Activated CD8-positive, alpha-beta memory T cell treated with anti-CD3 and anti-CD28 coated beads, Interleukin-2, amount 50 U/mL, for 48 hours (primary cell): Measurements from ENCODE around the gene CAPN13.

Experiments used
- DNase-seq: peaks from one replicate; pipeline ENCODE4 v3.0.0-alpha.2; 2020

The CAPN13 gene

DNA sequence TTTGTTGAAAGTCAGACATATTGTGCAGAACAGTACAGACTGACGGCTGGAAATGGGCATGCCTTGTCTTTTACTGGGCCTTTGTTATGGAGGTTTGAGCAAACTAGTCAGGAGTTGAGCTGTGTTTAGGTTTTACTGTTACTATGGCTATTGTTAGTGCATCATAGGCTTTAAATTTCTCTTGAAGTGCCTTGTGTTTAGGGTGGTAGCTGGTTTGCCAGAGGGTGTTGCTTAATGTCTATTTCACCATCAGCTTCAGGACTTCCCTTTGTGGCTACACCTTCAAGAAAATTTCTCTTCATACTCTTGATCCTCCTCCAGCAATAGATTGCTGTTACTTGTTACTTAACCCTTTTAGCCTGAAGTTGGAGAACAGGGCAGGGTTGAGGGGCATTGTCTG lies 104.6 kb downstream of the CAPN13 start:
- DNase-seq = no peak

DNA sequence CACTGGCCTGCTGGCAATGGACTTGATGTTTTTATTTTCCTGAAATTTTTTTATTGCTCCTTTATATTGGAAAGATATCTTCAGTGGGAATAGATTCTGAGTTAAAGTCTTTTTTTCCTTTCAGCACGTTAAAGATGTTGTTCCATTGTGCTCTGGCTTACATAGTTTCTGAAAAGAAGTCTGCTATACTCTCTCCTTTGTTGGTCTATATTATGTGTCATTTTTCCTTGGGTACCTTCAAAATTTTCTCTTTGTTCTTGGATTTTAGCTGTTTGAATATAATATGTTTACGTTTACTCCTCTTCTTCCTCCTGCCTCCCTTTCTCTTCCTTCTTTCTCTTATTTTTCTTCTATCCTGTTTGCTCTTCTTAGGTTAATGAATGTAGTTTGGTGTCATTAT lies 105.5 kb downstream of the CAPN13 start:
- DNase-seq = no peak

DNA sequence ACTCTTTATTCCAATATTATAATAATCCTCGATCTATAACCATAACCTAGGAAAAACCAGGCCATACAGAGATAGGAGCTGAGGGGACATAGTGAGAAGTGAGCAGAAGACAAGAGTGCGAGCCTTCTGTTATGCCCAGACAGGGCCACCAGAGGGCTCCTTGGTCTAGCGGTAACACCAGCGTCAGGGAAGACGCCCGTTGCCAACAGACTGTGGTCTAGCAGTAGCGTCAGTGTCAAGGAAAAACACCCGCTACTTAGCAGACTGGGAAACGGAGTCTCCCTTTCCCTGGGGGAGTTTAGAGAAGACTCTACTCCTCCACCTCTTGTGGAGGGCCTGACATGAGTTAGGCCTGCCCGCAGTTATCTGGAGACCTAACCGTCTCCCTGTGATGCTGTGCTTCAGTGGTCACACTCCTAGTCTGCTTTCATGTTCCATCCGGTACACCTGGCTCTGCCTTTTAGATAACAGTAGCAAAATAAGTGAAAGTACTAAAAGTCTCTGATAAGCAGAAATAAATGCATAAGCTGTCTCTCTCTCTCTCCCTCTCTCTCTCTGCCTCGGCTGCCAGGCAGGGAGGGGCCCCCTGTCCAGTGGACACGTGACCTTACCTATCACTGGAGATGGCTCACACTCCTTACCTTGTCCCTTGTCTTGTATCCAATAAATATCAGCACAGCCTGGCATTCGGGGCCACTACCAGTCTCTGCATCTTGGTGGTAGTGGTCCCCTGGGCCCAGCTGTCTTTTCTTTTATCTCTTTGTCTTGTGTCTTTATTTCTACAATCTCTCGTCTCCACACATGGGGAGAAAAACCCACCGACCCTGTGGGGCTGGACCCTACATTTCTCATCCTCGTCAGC lies 109.8 kb downstream of the CAPN13 start:
- peak; percentile 52 for DNase-seq

DNA sequence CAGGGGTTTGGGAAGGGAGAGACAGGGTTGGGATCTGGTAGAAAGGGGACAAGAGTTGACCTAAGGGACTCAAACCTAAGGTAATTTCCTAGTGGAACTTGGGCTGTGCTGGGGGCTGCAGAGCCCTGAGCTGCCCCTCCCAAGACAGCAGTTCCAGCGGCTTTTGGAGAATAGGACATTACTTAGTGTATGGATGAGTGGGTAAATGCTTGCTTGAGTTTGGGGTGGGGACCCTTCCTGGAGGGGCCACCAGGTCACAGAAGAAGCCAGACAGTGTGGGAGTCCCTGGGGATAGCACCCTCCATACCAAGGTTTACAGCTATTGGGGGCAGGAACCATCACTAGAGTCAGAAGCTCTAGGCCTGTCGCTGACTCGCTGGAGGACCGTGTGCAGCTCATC lies 111.5 kb downstream of the CAPN13 start:
- peak; percentile 30 for DNase-seq

DNA sequence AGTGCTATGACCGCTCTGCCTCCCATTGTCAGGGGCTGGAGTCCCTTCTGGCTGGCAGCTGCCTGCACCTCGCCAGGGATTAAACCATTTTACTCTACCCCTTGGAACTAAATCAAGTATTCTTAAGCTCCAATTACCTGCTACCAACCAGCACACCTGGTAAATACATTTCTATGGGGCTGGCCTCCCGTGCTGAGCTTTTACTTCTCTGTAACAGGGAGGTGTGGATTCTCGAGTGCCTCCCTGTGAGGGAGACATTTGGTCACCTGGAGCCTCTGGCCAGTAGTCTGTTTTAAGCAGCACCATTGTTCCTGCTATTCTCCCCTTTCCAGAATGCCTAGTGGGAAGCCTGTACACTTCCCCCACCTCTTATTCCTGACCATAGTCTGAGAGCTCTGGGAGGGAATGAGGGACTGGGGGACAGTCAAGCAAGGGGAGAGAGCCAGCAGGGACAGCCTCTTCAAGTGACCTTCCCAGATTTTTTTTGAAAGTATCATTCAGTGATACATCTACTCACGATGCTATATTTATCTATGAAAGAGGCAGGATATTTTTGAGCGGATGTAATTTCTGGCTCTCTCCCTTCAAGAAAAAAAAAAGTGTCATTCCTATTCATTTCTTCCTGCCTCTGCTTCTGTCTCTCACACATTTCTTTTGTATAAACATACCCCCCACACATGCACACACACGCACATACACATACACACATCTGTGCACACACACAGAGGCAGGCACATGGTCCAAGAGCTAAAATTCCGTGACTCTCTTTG lies 112.8 kb downstream of the CAPN13 start:
- no peak for DNase-seq

DNA sequence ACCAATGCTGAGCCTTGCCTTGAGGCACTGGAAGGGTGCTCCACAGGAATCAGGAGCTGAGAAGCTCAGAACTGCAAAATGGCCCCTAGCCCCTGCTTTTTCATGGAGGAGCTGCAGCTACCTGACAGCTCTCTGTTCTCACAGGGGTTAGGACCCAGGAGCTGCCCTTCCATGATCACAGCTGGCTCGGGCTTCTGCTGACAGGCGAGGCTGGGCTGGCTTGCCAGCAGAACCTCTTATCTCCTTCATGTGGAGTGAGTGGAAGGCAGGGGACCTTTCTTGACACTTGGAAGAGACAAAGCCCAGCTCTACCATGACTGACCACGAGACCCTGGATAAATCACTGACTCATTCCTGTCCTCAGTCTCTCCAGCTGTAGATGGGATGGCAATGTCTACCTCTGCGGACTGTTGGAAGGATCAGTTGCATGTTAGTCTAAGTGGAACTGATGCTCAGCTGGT lies 113.4 kb downstream of the CAPN13 start:
- DNase-seq = peak; percentile 42

DNA sequence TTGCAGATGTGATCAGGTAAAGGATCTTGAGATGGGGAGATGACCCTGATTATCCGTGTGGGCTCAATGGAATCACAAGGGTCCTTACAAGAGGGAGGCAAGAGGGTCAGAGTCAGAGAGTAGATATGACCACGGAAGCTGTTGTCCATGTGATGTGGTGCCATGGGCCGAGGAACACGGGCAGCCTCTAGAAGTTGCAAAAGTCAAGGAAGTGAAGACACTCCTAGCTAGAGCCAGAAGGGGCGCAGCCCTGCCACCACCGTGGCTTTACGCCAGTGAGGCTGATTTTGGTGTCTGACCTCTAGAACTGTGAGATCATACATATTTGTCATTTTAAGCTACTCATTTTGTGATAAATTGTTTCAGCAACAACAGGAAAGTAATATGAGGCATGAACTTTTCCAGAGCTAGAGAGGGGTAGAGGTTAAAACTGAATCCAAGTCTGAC lies 114.4 kb downstream of the CAPN13 start:
- peak; percentile 45 for DNase-seq

DNA sequence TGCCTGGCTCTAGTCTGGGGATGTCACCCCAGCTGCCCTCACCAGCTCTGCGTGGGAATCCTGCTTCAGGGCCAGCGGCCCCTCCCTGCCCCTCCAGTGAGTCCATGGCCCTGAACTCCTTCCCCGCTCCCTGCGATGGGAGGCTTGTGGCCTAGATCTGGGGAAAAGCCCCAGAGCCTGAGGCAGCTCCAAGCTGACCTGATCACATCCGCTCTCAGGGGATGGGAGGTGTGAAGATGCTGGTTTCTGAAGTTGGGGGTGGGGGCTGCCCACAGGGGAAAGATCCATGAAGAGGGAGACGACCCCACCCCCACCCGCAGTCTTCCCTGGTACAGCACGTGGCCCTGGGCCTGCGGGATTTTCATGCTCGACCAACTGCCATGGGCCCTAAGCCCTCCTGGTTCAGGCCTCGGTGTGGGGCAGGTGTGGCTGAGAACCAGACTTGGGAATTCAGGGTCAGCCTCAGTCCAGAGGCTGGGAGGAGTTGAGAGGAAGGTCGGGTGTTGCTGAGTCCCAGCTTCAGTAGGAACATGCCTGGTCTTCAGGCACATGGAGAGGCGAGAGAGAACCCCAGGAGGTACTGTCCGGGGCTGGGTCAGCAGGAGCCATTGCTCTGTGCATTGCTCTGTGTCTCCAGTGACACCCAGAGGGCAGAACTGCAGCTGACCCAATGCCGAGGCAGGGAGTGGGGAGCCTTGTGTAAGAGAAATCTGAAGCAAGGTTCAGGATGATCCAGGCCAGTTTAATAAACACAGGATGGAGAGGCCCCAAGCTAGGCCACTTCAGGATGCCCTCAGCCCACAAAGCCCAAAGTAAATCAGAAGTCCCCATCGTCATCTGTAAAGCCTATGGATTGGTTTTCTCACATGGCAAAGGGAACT lies 115.1 kb downstream of the CAPN13 start:
- peak; percentile 46 for DNase-seq

DNA sequence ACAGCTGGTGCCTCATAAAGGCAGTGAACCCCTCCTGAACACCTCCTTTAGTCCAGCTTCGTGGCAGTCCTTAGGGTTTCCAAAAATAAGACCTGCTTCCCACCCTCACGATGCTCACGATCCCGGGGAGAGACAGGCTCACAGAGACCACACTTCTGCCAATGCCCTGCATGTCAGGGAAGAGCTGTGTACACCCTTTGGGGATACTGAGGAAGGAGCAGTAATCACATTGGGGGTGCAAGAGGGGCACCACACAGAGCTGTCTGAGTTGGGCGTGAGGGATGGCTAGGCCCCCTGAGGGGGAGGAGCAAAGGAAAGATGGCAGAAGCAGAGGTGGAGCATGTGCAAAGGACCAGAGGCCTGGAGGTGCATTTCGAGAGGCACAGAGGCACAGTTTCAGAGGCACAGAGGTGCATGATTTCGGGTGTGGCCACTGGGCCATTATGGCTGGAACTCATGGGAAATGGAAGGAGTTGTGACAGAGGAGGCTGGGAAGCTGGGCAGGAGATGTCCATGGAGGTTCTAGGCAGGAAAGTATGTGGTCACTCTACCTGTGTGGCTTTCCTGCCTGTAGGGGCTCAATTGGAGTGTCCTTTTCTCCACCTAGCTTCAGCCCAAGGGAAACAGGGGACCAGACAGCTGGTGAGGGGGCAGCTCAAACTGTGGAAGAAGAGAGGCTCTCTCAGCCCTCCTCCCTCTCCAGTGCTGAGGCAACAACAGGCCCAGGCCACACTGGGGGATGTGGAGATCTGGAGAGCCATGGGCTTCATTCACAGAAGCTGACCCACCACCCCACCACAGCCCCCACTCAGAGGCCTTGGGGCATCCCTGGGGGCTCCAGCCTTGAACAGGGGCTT lies 115.9 kb downstream of the CAPN13 start:
- DNase-seq = peak; percentile 48

DNA sequence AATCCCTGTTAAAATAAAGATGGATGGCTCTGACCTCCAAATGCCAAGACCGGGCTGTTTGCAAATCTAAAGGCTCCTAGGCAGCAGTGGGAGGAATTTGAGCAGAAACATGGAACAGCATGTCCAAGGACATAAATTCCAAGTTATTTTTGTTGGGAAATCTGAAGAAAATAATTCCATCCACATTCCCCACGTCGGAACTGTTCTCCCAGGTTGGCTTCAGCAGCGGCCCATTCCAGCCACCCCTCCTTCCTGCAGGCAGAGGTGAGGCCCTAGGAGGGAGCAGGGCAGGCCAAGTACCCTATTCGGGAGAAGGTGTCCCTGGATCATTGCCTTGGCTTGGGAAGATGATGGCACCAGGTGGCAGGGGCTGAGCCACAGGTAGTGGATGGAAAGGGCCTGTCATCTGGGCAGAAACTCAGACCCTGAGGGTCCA lies 117.1 kb downstream of the CAPN13 start:
- DNase-seq = peak; percentile 12

DNA sequence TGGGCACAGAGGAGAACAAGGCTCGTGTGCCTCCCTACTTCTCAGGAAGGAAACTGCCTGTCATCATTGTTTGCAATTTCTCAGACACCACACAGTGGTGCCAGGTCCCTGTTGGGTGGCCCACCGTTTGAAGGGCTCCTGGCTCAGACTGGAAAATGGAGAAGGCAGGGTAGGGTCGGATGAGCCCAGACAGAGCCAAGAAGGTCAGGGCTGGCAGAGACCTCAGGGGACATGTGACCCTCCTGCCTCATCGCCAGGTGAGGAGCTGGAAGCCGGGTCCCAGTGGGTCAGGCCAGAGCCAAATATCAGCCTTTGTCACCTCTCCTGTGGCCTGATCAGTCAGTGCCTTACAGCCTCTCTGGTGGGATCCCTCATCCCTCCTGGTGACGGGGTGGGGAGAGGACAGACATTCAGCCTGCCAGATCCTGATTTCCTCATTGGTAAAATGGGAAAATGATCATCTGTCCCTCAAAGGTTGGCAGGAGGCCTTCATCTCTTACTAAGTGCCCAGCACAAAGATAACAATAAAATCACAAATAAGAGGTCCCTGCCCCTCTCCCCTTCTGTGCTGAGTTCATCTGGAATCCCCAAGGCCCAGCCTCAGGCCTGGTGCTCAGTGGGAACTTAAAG lies 117.6 kb downstream of the CAPN13 start:
- DNase-seq = peak; percentile 30

DNA sequence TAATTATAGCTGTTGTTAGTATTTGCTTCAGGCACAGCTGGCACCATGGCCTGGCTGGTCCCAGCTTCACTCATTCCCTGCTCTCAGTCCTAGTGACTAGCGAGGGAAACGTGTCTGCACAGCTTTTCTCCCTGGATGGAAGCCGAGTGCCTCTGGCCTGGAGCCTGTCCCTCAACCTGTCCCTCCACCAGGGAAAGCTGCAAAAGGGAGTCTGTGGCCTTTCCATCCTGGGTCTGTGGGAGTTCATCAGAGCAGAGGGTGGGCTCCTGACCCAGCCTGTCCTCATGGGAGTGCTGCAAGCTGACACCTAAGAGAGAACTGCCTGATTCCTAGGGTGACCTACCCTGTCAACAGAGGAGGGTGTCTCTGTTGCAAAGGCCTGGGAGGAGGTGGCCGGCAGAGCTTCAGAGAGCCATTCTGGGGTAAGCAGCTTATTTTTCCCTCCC lies 118.3 kb downstream of the CAPN13 start:
- peak; percentile 44 for DNase-seq

DNA sequence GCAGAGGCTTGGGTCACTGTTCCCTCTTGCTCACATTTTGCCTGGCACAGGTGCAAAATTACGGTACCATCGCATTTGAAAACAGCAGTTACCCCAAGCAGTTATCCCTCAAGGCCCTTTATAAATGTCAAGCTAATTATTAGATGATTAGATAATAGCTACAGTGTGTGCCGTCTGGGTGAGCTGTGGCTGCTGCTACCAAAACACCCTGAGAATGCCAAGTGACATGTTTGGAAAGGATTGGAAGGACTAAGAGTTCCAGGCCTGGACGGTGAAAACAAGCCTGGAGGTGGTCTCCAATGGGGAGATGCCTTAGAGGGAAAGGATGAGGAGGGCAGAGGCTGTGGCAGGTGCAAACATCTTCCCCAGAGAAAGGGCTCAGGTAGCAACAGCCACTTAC lies 120.6 kb downstream of the CAPN13 start:
- DNase-seq = peak; percentile 15

DNA sequence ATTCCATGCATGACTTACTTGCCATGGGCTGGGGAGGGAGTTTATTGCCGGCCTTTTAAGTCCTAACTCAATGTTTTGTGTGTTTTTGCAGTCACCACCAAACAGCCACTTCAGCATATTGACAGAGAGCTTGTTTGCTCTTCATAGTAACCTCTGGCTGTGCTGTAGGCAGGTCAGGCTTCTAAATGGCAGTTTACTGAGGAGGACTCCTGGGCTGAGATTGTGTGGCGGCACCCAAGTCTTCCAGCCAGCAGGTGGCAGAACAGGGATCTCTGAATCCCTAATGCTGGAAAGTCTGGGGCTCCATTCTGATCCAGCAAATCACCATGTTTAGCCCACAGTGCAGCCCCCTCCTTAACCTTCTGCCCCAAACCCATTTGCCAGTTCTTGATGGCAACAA lies 121.2 kb downstream of the CAPN13 start:
- DNase-seq = peak; percentile 49

DNA sequence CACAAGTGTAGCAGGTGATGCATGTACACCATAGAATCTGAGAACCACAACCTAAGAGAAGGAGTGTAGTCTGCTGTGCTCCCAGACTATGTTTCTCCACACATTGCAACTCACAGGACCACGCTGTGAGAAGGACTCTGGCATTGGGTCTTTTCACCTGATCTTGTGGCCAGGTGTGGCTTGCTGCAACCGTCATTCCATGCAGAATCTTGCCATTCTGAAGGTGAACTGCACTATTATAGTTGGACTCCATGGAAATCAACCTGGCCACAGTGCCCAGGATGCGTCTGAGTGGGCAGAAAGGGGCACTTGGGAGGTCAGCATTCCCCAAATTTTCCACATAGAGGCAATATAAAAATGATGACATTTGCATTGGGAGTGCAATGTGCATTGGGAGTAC lies 122.2 kb downstream of the CAPN13 start:
- peak; percentile 12 for DNase-seq

DNA sequence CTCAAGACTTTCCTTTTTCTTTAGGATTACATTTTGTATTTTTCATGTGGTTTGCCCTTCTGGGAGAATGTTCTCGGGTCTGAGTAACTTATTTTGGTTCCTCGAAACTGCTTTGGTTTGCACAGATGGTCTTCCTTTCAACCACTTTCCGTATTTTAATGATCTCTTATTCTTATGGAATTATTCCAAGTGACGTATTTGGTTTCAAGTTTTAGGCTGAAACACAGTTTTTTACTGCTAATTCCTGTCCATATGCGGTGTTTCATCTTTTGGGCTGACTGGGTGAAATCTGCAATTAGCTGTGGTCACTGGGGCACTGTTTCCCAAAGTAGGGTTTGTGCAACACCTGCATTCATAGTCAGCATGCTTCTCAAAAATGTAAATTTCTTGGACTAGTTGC lies 122.7 kb downstream of the CAPN13 start:
- no peak for DNase-seq

DNA sequence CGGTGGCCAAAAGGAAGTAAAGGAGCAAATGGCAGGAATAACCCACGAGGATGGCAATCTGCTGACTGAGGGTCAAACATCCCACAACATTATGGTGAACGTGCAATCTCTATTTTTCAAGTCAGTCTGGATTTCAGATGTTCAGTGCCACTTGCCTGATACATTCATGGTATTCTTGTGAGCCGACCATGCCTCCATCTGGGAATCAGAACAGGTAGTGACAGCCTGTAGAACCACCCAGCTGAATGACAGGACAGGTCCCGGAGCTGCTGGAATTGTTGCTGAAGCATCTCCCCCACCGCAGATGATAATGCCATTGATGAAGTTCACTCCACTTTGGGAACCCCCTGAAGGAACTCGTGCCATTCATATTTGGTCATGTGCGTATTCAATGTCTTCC lies 123.2 kb downstream of the CAPN13 start:
- peak; percentile 17 for DNase-seq

DNA sequence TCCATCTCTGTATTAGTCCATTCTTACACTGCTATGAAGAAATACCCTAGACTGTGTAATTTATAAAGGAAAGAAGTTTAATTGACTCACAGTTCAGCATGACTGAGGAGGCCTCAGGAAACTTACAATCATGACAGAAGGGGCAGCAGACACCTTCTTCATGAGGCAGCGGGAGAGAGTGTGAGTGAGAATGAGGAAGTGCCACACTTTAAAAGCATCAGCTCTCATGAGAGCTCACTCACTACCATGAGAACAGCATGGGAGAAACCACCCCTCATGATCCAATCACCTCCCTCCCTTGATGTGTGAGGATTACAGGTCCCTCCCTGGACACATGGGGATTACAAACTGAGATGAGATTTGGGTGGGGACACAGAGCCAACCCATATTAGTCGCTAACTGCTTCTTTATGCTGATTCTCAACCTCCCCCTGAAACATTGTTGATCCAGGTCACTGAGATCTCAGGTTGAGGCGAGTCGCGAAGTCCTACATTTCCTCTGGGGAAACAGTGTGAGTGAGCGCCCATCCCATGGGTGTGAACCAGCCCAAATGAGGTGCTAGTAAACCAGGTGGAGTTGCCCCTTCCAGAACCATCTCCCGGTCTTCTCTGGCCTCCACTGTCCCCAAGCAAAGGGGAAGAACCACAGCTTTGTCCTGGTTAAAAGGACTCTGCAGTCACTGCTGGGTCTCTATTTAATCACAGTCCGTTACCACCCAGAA lies 123.8 kb downstream of the CAPN13 start:
- peak; percentile 33 for DNase-seq

DNA sequence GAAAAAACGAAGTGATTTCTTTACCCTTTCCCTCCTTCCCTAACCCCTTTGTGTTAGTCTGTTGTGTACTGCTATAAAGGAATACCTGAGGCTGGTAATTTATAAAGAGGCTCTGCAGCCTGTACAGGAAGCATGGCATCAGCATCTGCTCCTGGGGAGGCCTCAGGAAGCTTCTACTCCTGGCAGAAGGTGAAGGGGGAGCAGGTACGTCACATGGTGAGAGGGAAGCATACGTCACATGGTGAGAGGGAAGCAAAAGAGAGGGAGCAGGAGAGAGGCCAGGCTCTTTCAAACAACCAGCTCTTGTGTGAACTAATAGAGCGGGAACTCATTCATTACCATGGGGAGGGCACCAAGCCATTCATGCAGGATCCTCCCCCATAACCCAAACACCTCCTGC lies 126.2 kb downstream of the CAPN13 start:
- peak; percentile 7 for DNase-seq

DNA sequence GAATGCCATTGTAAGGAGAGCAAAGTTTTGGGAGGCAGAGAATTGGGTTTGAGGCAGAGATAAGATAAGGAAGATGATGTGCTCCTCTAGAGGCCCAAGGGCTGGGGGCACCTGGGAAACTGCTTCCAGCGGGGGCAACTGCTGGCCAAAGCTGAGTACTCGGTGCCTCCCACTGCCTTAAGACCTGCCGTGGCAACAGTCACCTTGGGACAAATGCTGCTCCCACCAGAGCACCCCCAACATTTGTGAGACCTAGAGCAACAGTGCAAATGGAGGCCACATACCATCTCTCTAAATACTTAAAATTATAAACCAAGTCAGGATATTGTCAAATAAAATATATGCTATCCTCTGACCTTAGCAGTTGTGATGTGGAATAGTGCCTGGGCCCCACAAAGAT lies 127.1 kb downstream of the CAPN13 start:
- peak; percentile 28 for DNase-seq
